Measurements from ENCODE around the gene LDLRAD3. TPM values are rescaled to one million over a fixed set of nuclear protein-coding genes. Genes with fewer than 3 reads are reported as not detected.

Gene LDLRAD3
- total and polyA plus RNA-seq, 4 donors = 2.3 to 19.6 (median 10.8) TPM

DNA sequence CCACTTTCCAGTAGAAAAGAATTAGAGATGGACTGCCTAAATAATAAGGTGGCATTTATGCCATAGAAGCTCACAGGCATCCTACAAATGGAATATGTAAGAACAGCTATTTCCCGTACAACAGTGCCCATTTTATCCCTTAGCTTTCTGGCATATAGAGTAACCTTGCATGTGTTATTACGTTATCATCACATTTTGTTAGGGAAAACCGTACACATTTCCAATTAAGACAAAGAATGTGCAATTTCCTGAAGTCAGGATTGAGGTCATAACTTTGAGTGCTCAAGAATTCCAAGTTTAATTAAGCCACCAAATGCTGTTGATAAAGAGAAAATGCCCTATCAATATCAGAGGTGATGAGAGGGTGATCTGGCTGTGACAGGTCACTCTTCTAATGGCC is 58.9 kb downstream of the LDLRAD3 start:
- Histone ChIP-seq H3K36me3 (ENCODE audit: control insufficient read depth in 1 of 2, insufficient read depth in 2 of 2, low read length in 1 of 2) (no peaks in the 10 kb centered on the region), H3K4me3 (ENCODE audit: low read length in 2 of 2) (no peak overlapping the region), H3K27ac (ENCODE audit: low read depth in 1 of 2, low read length in 2 of 2) (no peak overlapping the region), H3K9me3 (ENCODE audit: control insufficient read depth, low read length) (no peaks in the 10 kb centered on the region), H3K4me1 (ENCODE audit: control insufficient read depth in 1 of 2, insufficient read depth in 2 of 2, low read length in 2 of 2) (no peaks in the 10 kb centered on the region), H3K27me3 (ENCODE audit: control insufficient read depth in 1 of 2, insufficient read depth in 2 of 2, low read length in 1 of 2) (no peaks in the 10 kb centered on the region)
- intact Hi-C loops (cut with DNase I) = no loop called here
- DNase-seq = no peak
- WGBS, 2 donors = 87 to 92% methylated on average over 3 of the region's 3 CpGs
- no peak for ATAC-seq (ENCODE audit: low FRiP score)

DNA sequence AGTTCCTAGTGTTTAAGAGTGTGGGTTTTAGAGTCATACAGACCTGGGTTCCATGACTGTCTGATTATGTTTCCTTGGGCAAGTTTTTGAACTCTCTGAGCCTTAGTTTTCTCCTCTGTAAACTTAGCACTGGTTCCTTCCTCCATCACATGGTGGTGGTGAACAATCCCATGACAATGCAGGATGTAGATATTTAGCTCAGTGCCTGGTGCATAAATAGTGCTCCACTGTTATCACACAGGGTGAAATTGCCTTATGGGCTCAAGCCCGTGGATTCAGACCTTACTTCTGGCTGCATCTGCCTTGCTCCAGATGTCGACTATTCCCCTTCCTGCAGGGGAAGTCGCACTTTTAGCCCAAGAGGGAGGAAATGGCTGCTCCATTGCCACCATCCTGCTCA is 62.7 kb downstream of the LDLRAD3 start:
- WGBS, 2 donors = 95 to 97% methylated on average over 3 of the region's 3 CpGs
- ATAC-seq (ENCODE audit: low FRiP score) (no peak), DNase-seq (no peak)
- intact Hi-C loops (cut with DNase I) = no loop called here
- Histone ChIP-seq H3K4me3 (ENCODE audit: low read length in 2 of 2) (no peak overlapping the region), H3K9me3 (ENCODE audit: control insufficient read depth, low read length) (no peaks in the 10 kb centered on the region), H3K36me3 (ENCODE audit: control insufficient read depth in 1 of 2, insufficient read depth in 2 of 2, low read length in 1 of 2) (no peaks in the 10 kb centered on the region), H3K4me1 (ENCODE audit: control insufficient read depth in 1 of 2, insufficient read depth in 2 of 2, low read length in 2 of 2) (peaks cover 0 to 4% of the 10 kb centered on the region in 2 donors), H3K27me3 (ENCODE audit: control insufficient read depth in 1 of 2, insufficient read depth in 2 of 2, low read length in 1 of 2) (no peaks in the 10 kb centered on the region), H3K27ac (ENCODE audit: low read depth in 1 of 2, low read length in 2 of 2) (no peak overlapping the region)

DNA sequence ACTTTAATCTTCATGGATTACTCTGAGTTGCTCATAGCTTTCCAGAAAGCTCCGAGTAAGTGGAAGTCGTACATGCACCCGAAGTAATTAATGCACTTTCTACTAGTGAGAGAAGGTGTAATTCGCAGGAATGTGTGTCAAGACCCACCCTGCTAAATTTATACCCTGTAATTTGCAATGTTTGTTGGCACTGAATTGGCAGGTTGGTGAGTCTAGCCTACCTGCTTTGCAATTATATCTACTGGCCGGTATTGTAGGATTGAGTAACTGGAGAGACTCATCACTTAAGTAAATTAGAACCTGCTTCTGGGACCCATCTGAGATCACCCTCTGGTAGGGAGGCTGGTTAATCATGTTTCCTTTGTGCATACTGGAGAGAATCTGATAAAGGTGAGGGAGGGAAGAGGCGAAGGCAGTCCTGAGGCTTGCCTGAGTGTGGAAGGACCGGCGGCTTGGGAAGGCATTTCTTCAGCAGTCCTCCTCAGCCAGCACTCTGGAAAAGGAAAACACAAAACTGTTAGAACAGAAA is 63.3 kb downstream of the LDLRAD3 start:
- DNase-seq (no peak), ATAC-seq (ENCODE audit: low FRiP score) (no peak)
- Histone ChIP-seq H3K27me3 (ENCODE audit: control insufficient read depth in 1 of 2, insufficient read depth in 2 of 2, low read length in 1 of 2) (no peaks in the 10 kb centered on the region), H3K9me3 (ENCODE audit: control insufficient read depth, low read length) (no peaks in the 10 kb centered on the region), H3K27ac (ENCODE audit: low read depth in 1 of 2, low read length in 2 of 2) (no peak overlapping the region), H3K36me3 (ENCODE audit: control insufficient read depth in 1 of 2, insufficient read depth in 2 of 2, low read length in 1 of 2) (no peaks in the 10 kb centered on the region), H3K4me1 (ENCODE audit: control insufficient read depth in 1 of 2, insufficient read depth in 2 of 2, low read length in 2 of 2) (peaks cover 0 to 4% of the 10 kb centered on the region in 2 donors), H3K4me3 (ENCODE audit: low read length in 2 of 2) (no peak overlapping the region)
- WGBS, 2 donors = 95 to 96% methylated on average over 8 of the region's 8 CpGs
- intact Hi-C loops (cut with DNase I) = no loop called here

DNA sequence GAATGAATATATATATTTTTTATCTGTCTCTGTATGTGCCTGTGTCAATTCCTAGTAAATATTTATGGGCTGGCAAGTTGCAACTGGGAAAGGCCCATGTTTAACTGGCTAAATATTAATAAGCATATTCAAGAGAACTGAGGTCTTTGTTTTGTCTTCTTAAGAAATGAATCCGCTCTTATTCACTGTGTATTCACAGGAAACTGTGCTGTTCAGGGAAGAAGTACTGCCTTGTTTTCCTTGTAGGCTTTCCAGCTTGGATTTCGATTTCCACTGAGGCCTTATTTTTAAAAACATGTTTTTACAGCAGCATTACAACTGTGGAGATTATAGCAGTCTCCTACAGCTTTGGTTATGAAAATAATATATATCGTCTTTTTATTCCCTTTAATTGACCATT is 64.7 kb downstream of the LDLRAD3 start:
- peak; percentile 46 for ATAC-seq (ENCODE audit: low FRiP score)
- Histone ChIP-seq H3K9me3 (ENCODE audit: control insufficient read depth, low read length) (no peaks in the 10 kb centered on the region), H3K27me3 (ENCODE audit: control insufficient read depth in 1 of 2, insufficient read depth in 2 of 2, low read length in 1 of 2) (no peaks in the 10 kb centered on the region), H3K4me3 (ENCODE audit: low read length in 2 of 2) (no peak overlapping the region), H3K27ac (ENCODE audit: low read depth in 1 of 2, low read length in 2 of 2) (peak overlapping the region in 1 of 2 donors; percentile 91), H3K36me3 (ENCODE audit: control insufficient read depth in 1 of 2, insufficient read depth in 2 of 2, low read length in 1 of 2) (no peaks in the 10 kb centered on the region), H3K4me1 (ENCODE audit: control insufficient read depth in 1 of 2, insufficient read depth in 2 of 2, low read length in 2 of 2) (peaks cover 0 to 4% of the 10 kb centered on the region in 2 donors)
- 5 to 8% methylated on average over 3 of the region's 3 CpGs for WGBS, 2 donors
- intact Hi-C loops (cut with DNase I) = no loop called here
- no peak for DNase-seq

DNA sequence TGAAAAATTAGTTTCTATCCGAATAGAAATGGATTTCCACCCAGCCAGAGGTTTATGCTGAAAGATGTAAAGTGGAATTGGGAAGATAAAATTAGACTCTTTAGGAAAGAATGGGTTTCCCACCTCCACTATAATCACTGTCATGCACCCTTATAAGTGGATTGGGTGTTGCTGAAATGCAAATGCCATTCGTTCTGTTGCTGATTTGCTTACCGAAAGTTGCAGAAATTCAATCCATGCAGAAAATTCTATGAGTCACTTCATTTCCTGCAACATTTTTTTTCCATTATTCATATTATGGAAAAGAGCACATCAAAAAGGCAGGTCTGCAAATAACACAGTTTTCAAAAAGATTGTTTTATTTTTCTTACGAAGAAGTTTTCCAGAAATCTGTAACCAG is 65.6 kb downstream of the LDLRAD3 start:
- Histone ChIP-seq H3K27ac (ENCODE audit: low read depth in 1 of 2, low read length in 2 of 2) (peak overlapping the region in 1 of 2 donors; percentile 91), H3K27me3 (ENCODE audit: control insufficient read depth in 1 of 2, insufficient read depth in 2 of 2, low read length in 1 of 2) (no peaks in the 10 kb centered on the region), H3K36me3 (ENCODE audit: control insufficient read depth in 1 of 2, insufficient read depth in 2 of 2, low read length in 1 of 2) (no peaks in the 10 kb centered on the region), H3K4me1 (ENCODE audit: control insufficient read depth in 1 of 2, insufficient read depth in 2 of 2, low read length in 2 of 2) (peaks cover 0 to 4% of the 10 kb centered on the region in 2 donors), H3K9me3 (ENCODE audit: control insufficient read depth, low read length) (no peaks in the 10 kb centered on the region), H3K4me3 (ENCODE audit: low read length in 2 of 2) (no peak overlapping the region)
- WGBS, 2 donors = 22 to 25% methylated on average over 4 of the region's 4 CpGs
- intact Hi-C loops (cut with DNase I) = no loop called here
- ATAC-seq (ENCODE audit: low FRiP score) = no peak
- no peak for DNase-seq

DNA sequence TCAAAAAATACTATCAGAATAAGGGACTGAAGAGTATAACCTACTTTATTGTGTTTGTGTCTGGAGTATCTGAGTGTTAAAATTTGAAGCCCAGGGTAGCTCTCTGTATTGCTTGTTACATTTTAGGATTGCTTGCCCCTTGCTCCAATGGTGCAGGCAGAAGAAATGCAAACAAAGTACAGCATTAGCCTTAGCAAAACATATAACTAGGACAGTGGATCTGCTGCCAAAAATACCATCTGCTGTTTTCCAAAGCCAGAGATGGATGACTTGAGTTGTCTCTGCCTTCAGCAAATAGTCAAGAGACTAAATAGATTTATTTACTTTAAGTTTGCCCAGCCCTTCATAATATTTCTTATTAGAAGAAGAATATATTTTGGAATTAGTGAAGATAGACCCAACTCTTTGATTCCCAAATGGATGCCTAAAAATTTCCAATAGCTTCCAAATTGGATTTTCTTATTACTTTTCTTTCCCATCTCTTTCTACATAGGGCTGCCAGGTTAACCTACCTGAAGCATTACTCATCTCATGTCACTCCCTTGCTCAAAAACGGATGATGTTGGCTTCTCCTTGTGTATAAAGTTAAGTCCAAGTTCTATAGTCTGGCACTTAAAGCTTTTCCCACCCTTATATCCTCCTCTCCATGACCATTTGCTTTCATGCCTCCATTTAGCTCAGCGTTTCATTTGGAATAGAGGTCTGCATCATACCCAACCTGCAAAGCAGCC is 66.3 kb downstream of the LDLRAD3 start:
- peaks cover 0 to 4% of the 10 kb centered on the region in 2 donors for H3K4me1 ChIP-seq (ENCODE audit: control insufficient read depth in 1 of 2, insufficient read depth in 2 of 2, low read length in 2 of 2)
- H3K4me3 ChIP-seq (ENCODE audit: low read length in 2 of 2) = no peak overlapping the region
- 69 to 73% methylated on average over 2 of the region's 2 CpGs for WGBS, 2 donors
- ATAC-seq (ENCODE audit: low FRiP score) (no peak), DNase-seq (no peak)
- no peaks in the 10 kb centered on the region for H3K36me3 ChIP-seq (ENCODE audit: control insufficient read depth in 1 of 2, insufficient read depth in 2 of 2, low read length in 1 of 2)
- intact Hi-C loops (cut with DNase I) = loop anchor here in 1 of 2 donors (10.0 kb wide), 1 partner anchor 445 kb away; no protein-coding TSS in a partner anchor
- no peak overlapping the region for H3K27ac ChIP-seq (ENCODE audit: low read depth in 1 of 2, low read length in 2 of 2)
- H3K9me3 ChIP-seq (ENCODE audit: control insufficient read depth, low read length) = no peaks in the 10 kb centered on the region
- no peaks in the 10 kb centered on the region for H3K27me3 ChIP-seq (ENCODE audit: control insufficient read depth in 1 of 2, insufficient read depth in 2 of 2, low read length in 1 of 2)

DNA sequence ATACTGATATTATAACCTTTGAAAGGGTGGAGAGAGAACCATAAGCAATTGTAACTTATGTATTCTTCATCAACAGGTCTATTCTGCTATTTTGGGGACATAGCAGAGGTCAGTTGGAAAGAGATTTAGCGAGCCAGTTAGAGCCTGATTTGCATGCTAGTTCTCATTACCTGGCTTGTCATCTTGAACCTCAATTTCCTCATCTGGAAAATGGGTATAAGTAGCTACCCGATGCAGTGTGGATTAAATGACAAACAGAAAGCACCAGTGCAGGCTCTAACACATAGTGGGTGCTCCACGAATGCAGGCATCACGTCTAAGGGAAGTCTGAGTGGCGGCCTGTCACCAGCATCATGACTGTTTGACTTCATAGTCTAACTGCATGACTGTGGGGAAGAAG is 67.7 kb downstream of the LDLRAD3 start:
- WGBS, 2 donors = 87 to 96% methylated on average over 5 of the region's 5 CpGs
- no peak for ATAC-seq (ENCODE audit: low FRiP score)
- H3K4me1 ChIP-seq (ENCODE audit: control insufficient read depth in 1 of 2, insufficient read depth in 2 of 2, low read length in 2 of 2) = peaks cover 0 to 10% of the 10 kb centered on the region in 2 donors

DNA sequence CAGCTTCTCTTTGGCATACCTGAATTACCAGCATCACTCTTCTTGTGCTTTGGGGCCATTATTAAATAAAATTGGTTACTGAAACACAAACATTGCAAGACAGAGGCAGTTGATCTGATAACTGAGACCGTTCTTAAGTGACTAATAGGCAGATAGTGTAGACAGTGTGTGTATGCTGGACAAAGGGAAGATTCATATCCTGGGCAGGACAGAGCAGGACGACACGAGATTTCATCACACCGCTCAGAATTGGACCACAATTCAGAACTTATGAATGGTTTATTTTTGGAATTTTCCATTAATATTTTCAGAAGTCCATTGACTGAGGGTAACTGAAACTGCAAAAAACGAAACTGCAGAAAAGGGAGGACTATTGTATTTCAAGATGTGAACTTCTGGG is 68.6 kb downstream of the LDLRAD3 start:
- H3K4me3 ChIP-seq (ENCODE audit: low read length in 2 of 2) = no peak overlapping the region
- intact Hi-C loops (cut with DNase I) = loop anchor here in 1 of 2 donors (10.0 kb wide), 1 partner anchor 448 kb away; no protein-coding TSS in a partner anchor
- peak; percentile 66 for ATAC-seq (ENCODE audit: low FRiP score)
- no peaks in the 10 kb centered on the region for H3K36me3 ChIP-seq (ENCODE audit: control insufficient read depth in 1 of 2, insufficient read depth in 2 of 2, low read length in 1 of 2)
- no peaks in the 10 kb centered on the region for H3K9me3 ChIP-seq (ENCODE audit: control insufficient read depth, low read length)
- H3K4me1 ChIP-seq (ENCODE audit: control insufficient read depth in 1 of 2, insufficient read depth in 2 of 2, low read length in 2 of 2) = peaks cover 0 to 10% of the 10 kb centered on the region in 2 donors
- DNase-seq = no peak
- H3K27me3 ChIP-seq (ENCODE audit: control insufficient read depth in 1 of 2, insufficient read depth in 2 of 2, low read length in 1 of 2) = no peaks in the 10 kb centered on the region
- WGBS, 2 donors = 76 to 86% methylated on average over 5 of the region's 5 CpGs
- H3K27ac ChIP-seq (ENCODE audit: low read depth in 1 of 2, low read length in 2 of 2) = no peak overlapping the region

More for the DNA sequence above, 67.7 kb downstream of the LDLRAD3 start:
- H3K9me3 ChIP-seq (ENCODE audit: control insufficient read depth, low read length) = no peaks in the 10 kb centered on the region
- H3K27ac ChIP-seq (ENCODE audit: low read depth in 1 of 2, low read length in 2 of 2) = no peak overlapping the region
- intact Hi-C loops (cut with DNase I) = loop anchor here in 1 of 2 donors (10.0 kb wide), 1 partner anchor 447 kb away; no protein-coding TSS in a partner anchor
- no peaks in the 10 kb centered on the region for H3K36me3 ChIP-seq (ENCODE audit: control insufficient read depth in 1 of 2, insufficient read depth in 2 of 2, low read length in 1 of 2)
- H3K27me3 ChIP-seq (ENCODE audit: control insufficient read depth in 1 of 2, insufficient read depth in 2 of 2, low read length in 1 of 2) = no peaks in the 10 kb centered on the region
- H3K4me3 ChIP-seq (ENCODE audit: low read length in 2 of 2) = no peak overlapping the region
- no peak for DNase-seq

DNA sequence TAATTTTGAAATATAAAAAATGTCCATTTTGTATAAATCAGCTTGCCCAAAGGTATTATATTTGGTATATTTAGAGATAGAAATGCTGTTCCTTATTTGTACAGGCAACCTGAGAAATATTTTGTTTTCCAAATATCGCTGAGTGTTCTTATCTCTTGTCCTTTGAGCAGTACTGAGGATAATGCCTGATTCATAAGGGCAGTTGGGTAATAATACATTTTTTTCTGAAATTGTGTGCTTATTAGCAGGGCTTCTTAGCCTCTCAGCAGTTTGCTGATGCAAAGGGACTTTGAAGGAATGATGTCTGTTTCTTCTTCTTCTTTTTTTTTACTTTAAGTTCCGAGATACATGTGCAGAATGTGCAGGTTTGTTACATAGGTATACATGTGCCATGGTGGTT is 69.1 kb downstream of the LDLRAD3 start:
- Histone ChIP-seq H3K27ac (ENCODE audit: low read depth in 1 of 2, low read length in 2 of 2) (no peak overlapping the region), H3K9me3 (ENCODE audit: control insufficient read depth, low read length) (no peaks in the 10 kb centered on the region), H3K4me3 (ENCODE audit: low read length in 2 of 2) (no peak overlapping the region), H3K36me3 (ENCODE audit: control insufficient read depth in 1 of 2, insufficient read depth in 2 of 2, low read length in 1 of 2) (no peaks in the 10 kb centered on the region), H3K4me1 (ENCODE audit: control insufficient read depth in 1 of 2, insufficient read depth in 2 of 2, low read length in 2 of 2) (peaks cover 0 to 10% of the 10 kb centered on the region in 2 donors), H3K27me3 (ENCODE audit: control insufficient read depth in 1 of 2, insufficient read depth in 2 of 2, low read length in 1 of 2) (no peaks in the 10 kb centered on the region)
- DNase-seq = no peak
- 88 to 92% methylated on average over 2 of the region's 2 CpGs for WGBS, 2 donors
- ATAC-seq (ENCODE audit: low FRiP score) = peak; percentile 61
- intact Hi-C loops (cut with DNase I) = loop anchor here in 1 of 2 donors (10.0 kb wide), 1 partner anchor 448 kb away; no protein-coding TSS in a partner anchor
